HuH-7.5 (cell line): Measurements from ENCODE around the gene GLB1L2.
"Not testable (repeated sequence)": the region's sequence is repeated elsewhere in the genome, so short reads cannot be mapped to it uniquely, and the experiment has no call there.

ENCODE experiments used
- DNase-seq: peaks from one replicate; pipeline ENCODE4 v3.0.0; 2011; ENCODE audit warnings: low spot score

Gene GLB1L2, protein sequence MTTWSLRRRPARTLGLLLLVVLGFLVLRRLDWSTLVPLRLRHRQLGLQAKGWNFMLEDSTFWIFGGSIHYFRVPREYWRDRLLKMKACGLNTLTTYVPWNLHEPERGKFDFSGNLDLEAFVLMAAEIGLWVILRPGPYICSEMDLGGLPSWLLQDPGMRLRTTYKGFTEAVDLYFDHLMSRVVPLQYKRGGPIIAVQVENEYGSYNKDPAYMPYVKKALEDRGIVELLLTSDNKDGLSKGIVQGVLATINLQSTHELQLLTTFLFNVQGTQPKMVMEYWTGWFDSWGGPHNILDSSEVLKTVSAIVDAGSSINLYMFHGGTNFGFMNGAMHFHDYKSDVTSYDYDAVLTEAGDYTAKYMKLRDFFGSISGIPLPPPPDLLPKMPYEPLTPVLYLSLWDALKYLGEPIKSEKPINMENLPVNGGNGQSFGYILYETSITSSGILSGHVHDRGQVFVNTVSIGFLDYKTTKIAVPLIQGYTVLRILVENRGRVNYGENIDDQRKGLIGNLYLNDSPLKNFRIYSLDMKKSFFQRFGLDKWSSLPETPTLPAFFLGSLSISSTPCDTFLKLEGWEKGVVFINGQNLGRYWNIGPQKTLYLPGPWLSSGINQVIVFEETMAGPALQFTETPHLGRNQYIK

DNA sequence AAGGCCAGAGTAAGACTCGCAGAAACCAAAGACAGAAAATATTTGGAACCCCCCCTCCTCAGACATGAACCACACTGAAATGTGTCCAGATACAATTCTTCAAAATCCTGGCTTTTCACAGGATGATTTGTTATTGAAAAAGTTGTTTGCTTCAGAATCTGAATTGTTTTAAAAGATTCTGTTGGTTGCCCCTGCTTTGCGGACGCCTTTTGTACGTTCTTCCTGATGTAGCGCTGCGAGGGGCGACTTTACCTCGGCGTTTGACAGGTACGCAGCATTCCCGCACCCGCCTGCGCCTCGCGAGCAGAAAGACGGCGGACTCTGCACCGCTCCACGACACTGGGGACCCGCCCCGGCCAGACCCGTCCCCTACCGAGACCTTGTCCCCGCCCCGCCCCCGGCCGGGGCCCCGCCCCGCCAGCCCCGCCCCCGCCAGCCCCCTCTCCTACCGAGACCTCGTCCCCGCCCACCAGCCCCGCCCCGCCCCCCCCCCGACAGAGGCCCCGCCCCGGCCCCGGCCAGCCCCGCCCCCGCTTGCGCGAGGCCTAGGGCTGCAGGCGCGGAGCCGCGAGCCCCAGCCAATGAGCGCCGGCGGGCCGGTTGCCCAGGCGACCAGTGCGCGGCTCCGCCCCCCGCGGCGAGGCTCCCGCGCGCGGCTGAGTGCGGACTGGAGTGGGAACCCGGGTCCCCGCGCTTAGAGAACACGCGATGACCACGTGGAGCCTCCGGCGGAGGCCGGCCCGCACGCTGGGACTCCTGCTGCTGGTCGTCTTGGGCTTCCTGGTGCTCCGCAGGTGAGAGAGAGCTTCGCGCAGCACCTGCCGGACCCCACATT, at the start of gene GLB1L2:
GLB1L2 (plus strand) TSS at position 635 of the 835 bp plus-strand sequence; CDS start at position 709, 74 bp downstream.
- DNase-seq, result peak; percentile 40

DNA sequence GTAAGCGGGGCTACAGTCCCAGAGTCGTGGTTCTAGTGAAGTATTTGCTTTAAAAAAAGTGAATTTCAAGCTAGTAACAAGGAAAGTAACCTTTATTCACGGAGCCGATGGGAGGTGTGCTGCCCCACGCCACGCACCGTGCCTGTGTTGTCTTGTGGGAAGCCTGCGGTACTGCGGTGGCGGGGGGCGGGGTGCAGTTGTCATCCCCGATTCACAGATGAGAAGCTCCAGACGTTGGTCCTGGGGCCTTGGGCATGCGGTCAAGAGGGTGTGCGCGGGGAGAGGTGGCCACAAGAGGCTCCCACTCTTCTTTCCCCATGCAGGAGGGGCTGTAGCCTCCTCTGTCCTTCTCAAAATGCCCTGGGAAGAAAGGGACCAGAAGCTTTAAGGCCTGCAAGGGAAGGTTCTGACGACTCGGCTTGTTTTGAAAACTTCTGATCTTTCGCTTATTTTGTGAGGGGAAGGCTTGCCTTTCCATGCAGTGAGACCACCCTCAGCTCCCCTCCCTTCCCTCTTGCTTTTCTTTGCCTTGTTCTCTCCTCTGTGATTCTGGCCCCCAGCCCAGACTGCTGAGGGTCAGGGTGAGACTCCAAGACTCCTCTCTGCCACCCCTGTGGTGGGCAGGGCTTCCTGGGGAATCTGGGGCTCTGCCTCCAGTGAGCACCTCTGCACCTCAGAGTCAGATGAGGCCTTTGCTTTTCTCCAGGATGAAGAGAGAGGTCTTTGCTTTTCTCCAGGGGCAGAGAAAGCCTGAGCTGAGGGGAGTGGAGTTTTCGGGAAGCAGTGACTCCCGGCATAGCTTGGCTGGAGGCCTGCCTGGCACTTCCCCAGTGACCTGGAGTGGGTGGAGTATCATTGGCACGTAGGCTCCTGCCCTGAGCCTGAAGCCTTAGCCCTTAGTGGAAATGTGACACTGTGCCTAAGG, 49.4 kb upstream of the GLB1L2 start:
- DNase-seq, result no peak

DNA sequence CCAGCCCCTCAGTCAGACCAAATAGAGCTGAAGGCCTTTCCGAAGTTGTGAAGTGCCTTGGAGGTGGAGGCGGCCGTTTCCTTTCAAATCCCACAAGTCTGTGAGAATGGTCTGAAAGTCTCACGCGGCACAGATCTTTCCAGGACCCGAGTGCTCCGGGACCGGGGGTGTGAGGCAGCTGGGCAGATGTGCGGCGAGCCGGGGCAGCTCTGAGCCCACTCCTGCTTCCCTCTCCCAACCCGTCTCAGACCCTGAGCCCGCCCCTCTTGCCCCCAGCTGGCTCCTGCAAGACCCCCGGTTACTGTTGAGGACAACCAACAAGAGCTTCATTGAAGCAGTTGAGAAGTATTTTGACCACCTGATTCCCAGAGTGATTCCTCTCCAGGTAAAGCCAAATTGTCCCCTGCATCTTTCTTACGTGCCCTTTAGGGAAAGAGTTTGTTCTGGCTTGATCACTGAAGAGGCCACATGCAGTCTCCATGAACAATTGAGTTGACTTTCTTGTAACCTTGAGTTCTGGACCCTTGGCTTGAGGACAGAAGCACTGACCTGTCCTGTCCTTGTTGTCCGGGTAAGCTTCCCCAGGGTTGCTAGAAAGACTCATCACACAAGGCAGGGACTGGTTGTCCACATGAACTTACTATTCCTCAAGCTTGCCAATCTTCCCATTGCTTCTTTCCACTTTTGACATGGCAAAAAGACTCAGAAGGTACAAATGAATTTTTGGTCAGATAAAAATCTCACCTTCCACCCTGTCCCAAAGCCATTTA, 48.1 kb upstream of the GLB1L2 start:
- no peak for DNase-seq

DNA sequence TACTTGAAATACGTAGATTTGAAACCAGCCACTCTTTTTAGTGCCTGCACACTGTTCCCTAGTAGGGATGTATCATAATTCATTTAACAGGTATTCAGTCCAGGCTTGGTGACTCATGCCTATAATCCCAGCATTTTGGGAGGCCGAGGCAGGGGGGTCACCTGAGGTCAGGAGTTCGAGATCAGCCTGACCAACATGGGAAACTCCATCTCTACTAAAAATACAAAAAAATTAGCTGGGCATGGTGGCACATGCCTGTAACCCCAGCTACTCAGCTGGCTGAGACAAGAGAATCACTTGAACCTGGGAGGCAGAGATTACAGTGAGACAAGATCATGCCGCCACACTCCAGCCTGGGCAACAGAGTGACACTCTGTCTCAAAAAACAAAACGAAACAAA, 47.4 kb upstream of the GLB1L2 start:
- DNase-seq, result not testable (repeated sequence)

DNA sequence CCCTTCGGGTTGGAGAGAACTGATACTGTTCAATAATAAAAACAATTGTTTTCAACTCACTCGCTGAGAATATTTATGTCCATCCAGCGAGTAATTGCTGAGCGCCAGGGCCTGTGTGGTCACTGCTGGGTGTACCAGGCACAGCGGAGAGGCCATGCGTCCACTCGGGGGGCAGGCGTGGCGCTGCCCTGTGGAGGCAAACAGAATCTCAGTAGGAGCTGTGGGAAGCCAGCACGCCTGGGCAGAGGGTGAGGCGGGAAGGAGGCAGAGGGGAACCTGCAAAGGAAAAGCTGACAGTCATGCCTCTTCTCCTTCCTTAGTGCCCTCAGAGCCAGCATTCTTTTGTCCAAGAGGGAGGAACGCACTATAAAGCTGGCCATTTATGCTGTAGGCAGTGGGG, 44.2 kb upstream of the GLB1L2 start:
- no peak for DNase-seq

DNA sequence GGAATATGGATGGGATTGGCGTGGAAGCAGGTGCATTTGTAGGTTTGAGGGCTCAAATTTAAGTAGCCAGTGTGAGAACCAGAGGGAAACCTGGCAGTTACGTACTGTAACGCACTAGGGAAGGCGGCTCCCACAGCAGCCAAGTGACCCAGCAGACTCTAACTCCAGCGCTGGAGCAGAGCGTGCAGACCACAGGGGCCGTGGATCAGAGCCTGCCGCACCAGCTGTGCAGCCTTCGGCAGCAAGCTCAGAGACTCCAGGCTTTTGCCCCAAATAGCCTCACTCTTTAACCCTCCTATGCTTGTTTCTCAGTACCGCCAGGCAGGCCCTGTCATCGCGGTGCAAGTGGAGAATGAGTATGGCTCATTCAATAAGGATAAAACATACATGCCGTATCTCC, 43.3 kb upstream of the GLB1L2 start:
- no peak for DNase-seq

DNA sequence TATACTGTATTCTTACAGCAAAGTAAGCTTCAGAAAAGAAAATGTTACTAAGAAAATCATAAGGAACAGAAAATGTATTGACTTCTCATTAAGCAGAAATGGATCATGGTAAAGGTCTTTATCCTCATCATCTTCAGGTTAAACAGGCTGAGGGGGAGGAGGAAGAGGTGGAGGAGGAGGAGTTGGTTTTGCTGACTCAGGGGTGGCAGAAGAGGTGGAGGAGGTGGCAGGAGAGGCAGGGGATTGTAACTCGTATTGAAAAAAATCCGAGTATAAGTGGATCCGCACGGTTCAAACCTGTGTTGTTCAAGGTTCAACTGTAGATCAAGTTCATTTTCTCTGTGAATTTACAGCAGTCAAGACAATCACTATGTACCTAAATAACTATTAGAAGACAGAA, 42.6 kb upstream of the GLB1L2 start:
- no peak for DNase-seq

DNA sequence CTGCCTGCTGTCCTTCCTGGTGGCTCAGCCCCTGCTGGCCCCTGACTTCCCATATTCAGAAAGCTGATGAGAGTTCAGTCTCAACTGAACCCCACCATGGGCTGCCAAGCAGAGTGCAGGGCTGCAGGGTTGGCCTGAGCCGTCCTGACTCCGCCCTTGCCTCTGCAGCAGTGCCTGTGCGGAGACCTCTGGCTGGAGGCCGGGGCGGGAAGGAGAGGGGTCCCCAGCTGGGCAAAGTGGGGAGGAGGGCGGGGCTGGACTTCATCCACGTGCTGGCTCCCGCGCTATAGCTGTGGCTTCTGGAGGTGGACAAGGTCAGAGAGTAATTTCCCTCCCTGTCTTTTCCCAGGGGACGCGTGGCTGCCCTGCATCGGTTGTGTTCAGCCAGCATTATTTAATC, 42.0 kb upstream of the GLB1L2 start:
- no peak for DNase-seq

DNA sequence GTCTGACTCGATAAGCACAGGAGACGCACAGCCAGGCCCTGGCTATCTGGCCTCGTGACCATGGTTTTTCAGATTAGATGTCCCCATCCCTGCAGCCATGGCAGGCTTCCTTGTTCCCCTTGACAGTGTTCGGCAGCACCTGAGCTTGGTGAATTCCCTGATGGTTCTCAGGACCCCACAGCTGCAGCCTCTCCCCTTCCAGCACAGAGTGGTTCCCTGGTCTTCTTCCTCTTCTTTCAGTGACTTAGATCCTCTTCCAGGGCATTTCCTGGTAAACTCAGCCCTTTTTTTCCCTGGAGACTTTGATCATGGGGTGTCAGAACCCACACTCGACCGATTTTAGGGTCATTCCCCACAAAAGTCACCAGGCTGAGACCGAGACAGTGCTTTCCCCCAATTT, 41.1 kb upstream of the GLB1L2 start:
- DNase-seq, result no peak

DNA sequence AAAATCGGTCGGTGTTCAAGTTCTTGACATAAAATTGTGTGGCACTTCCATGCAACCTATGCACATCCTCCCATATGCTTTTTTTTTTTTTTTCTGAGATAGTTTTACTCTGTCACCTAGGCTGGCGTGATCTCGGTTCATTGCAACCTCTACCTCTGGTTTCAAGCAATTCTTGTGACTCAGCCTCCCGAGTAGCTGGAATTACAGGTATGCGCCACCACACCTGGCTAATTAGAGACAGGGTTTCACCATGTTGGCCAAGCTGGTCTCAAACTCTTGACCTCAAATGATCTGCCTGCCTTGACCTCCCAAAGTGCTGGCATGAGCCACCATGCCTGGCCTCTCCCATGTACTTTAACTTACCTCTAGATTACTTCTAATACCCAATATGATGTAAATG, 40.6 kb upstream of the GLB1L2 start:
- DNase-seq, result no peak

DNA sequence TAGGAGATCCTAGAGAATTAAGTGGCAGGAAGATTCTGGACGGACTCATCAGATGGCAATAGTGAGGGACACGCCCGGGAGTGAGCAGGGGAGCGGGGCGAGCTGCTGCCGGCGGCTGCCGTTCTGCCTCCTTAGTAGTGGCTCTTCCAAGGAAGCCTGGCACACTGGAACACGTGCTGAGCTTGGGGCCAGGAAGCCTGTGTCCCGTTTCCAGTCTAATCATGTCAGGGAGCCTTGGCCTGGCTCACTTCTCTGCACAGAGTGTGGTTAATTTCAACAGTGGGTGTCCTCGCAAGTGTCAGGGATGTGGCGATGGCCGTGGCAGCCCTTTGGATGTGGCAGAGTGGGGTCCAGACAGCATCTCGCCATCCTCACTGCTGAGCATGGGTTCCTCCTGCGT, 39.1 kb upstream of the GLB1L2 start:
- DNase-seq, result no peak

DNA sequence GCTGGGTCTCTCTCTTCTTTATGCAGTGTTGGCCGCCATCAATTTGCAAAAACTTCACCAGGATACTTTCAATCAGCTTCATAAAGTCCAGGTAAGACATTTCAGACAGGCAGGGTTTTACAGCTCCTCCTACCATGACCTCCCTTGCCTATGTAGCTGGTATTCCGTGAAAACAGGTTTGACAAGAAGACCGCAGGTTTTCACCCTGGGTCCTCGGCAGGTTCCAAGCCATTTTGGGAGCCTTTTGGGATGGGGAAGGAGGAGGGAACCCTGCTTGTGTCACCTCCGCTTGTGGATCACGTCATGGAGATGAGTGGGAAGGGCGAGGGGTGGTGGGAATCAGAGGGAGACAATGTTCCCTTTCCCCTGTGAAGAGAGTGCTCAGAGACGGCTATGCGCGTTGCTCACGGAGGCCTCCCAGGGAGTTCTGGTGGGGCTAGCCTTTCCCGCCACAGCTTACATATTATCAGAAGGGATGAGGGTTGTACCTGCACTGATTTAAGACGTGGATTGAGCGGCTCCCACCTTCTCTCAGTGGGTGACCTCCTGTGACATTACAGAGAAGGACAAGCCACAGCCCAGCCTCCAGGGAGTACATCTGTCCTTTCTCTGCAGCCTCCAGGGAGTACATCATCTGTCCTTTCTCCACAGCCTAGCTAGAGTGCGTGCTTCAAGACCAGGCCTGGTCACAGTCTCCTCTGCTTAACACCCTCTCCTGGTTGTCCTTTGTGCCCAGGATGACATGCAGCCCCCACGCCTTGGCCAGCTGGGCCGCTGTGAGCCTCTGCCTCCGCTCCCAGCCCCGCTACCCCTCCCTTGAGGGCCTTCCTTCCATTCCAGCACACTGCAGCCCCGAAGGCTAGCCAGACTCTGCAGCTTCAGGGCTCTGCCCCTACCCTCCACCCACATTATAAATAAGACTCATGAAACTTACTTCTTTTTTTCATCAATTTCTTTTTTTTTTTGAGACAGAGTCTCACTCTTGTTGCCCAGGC, 38.4 kb upstream of the GLB1L2 start:
- no peak for DNase-seq

DNA sequence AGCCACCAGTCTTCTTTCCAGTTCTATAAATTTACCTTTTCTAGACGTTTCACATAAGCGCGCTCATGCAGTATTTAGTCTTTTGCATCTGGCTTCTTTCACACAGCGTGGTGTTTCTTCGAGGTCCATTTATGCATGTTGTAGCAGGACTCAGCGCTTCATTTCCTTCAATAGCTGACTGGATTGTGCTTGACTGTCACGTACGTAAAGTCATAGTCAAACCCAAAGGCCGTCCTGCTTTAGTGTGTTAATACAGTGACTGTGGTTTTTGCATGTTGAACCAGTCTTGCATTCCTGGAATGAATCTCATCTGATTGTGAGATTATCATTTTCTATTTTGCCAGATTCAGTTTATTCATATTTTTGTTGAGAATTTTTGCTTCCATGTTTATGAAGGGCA, 37.1 kb upstream of the GLB1L2 start:
- DNase-seq, result no peak

DNA sequence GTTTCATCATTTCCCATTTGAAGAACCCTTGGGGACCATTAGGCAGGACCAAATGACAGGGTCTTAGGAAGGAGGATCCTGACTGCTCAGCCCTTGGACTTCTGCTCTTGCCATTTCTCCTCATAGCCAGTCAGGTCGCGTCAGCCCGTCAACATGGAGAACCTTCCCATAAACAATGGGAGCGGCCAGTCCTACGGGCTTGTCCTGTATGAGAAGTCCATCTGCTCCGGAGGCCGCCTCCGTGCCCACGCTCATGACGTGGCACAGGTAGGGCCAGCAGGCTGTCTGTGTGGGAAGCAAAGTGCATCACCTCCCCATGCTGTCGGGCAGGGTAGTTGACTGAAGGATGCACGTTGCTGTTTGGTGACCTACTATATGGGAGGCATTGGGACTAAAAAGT, 19.6 kb upstream of the GLB1L2 start:
- DNase-seq, result no peak

DNA sequence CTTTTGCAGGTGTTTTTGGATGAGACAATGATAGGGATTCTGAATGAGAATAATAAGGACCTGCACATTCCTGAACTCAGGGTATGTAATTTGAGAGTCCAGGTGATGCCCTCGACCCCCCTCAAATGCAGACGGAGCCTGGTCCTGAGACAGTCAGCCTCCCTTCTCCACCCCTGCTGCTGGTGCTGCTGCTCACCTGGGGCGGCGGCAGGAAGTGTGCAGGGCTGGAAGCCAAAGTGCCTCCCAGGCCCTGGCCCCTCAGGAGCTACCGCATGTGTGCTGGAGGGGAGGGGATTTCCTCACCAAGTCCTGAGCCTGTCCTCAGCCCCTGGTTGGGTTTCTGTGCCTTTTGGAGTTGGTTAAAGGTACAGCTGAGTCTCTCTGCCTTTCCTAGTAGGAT, 19.0 kb upstream of the GLB1L2 start:
- no peak for DNase-seq

DNA sequence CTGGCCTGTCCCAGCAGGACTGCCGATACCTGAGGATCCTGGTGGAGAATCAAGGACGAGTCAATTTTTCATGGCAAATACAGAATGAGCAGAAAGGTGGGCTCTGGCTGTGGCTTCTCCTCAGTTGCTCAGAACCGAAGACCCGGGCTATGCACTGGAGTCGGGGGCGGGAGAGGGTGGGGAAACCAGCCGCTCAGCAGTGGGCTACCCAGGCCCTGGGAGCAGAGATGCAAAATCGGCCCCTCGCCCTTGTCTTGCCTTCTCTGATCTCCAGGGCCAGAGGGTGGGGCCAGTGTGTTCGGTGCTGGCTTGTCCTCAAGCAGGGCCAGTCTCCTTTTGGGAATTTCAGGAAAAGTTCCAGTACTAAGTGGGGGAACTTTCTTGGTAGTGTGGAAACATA, 18.4 kb upstream of the GLB1L2 start:
- no peak for DNase-seq

DNA sequence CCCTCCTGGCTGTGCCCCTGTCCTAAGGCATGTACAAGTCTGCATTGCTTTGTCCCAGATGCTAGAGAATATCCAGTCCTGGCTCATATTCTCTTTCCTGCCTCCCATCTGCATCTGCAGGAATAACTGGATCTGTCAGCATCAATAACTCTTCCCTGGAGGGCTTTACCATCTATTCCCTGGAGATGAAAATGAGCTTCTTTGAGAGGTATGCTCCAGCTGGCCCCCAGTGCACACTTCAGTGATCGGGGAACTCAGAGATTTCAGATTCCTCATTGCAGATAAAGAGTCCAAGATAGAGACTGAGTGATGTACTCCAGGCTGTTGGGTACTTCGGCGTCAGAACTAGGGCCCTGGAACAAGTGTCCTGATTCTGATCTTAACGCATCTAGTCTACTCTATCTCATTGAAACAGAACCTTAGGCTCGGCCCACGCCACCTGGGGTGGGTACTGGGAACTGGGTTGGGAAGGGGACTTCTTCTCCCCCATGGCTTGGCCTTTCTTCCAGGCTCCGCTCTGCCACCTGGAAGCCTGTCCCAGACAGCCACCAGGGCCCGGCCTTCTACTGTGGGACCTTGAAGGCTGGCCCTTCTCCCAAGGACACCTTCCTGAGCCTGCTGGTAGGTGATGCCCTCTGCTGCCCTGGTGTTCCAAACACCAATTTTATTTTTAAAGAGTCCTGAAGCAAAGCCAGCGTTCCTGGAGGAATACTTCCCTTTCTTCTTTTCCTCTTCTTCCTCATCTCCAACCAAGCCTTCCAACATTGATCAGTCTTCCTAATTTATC, 17.8 kb upstream of the GLB1L2 start:
- no peak for DNase-seq

DNA sequence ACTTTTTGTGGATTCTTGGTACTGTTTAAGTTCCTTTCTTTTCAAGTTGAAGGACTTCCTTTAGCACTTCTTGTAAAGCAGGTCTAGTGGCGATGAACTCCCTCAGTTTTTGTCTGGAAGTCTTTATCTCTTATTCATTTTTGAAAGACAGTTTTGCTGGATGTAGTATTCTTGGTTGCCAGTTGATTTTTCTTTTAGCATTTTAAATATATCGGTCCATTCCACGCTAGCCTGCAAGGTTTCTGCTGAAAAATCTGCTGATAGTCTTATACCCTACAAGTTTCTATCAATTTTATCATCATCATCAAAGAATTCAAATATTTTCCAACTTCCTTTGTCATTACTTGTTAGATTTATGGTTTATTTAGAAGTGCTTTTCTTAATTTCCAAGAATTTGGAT, 14.7 kb upstream of the GLB1L2 start:
- no peak for DNase-seq

DNA sequence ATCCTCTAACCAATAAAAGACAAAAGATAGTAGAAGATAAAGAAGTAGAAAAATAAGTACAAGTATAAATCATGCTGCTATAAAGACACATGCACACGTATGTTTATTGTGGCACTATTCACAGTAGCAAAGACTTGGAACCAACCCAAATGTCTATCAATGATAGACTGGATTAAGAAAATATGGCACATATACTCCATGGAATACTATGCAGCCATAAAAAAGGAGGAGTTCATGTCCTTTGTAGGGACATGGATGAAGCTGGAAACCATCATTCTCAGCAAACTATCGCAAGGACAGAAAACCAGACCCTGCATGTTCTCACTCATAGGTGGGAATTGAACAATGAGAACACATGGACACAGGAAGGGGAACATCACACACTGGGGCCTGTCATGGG, 10.4 kb upstream of the GLB1L2 start:
- DNase-seq, result not testable (repeated sequence)
